GM21423 (cell line): ENCODE data around the gene CSMD2.

Experiments used
- ATAC-seq: cut with Tn5 transposase; IDR thresholded peaks from one replicate; pipeline ENCODE4 v1.9.1; 2021; ENCODE audit warnings: mild to moderate bottlenecking, moderate library complexity; ENCODE audit not compliant: unreplicated experiment

Gene CSMD2

GRCh38 chr1:33768821-33769220 lies 396.2 kb downstream of the CSMD2 start:
- ATAC-seq: no peak

- ATAC-seq: no peak
Measured at GRCh38 chr1:33768106-33768505, 396.9 kb downstream of the CSMD2 start.

- ATAC-seq: no peak
Measured at GRCh38 chr1:33764149-33764548, 400.9 kb downstream of the CSMD2 start.

GRCh38 chr1:33763406-33763805 lies 401.6 kb downstream of the CSMD2 start:
- ATAC-seq: no peak

DNA sequence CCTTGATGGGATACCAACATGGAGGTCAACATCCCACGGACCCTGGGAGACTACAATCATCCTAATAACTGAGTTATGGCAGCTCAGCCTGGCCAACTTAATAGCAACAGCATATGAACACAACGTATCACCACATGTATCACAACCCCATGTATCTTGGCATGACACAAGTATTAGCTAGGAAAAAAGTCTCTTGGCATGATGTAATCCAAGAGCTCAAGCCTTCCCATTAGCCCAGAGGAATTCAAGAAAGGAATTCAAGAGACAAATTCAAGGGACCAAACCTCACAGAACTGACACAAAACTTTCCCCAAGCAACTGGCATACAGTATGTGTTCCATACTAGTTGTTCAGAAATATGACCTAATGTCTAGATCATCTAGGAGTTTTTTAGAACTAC lies 402.1 kb downstream of the CSMD2 start:
- no peak for ATAC-seq

DNA sequence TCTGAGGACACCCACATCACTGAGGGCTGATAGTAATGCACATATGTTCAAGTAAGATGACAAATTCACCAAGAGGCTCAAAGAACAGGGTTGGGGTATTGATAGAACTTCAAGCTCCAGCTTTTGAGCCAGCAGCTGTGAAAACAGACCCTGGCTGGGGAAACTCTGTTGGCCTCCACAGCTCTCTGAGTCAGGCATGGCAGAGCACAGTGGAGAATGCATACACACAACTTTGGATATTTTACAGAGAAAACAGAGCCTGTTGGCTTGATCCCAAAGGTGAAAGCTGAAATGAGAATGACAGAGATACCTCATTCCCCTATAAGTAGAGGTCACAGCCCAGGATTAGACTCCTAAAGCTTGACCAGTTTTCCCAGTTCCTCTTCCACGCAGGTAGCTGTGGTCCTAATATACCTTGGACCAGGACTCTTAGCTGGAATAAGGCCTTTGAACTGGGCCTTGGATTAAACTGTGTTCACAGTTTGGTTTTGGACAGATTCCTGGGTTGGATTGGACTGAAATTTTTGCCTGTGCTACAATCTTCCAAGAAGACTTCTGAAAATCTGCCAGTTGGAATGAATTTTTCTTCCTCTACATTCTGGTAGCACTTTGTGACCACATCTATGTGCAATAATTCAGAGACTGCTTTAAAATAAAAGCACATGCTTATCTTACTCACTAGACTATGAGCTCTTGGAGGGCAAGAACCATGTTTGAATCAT lies 402.8 kb downstream of the CSMD2 start:
- ATAC-seq: no peak

- ATAC-seq: no peak
Measured at GRCh38 chr1:33758698-33759097, 406.3 kb downstream of the CSMD2 start.

GRCh38 chr1:33753087-33753856 lies 411.8 kb downstream of the CSMD2 start:
- ATAC-seq: no peak

DNA sequence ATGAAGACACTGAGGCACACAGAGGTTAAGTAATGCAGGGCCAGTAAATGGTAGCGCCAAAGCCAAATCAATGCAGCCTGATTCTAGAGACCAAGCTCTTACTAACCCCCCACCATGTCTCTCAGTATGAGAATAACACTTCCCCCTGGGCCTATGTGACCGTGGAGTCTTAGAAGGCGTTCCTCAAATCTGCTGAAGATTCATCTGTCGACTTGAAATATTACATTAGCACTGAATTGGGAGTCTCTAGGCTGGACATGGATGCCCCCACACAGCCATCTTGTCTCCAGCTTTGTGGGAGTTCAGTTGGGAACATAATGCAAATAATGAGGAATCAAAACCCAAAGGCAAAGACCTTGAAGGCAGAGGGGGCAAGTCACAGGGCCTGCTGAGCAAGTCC lies 419.1 kb downstream of the CSMD2 start:
- ATAC-seq: no peak

- ATAC-seq: no peak
Measured at GRCh38 chr1:33743221-33743998, 421.6 kb downstream of the CSMD2 start.

DNA sequence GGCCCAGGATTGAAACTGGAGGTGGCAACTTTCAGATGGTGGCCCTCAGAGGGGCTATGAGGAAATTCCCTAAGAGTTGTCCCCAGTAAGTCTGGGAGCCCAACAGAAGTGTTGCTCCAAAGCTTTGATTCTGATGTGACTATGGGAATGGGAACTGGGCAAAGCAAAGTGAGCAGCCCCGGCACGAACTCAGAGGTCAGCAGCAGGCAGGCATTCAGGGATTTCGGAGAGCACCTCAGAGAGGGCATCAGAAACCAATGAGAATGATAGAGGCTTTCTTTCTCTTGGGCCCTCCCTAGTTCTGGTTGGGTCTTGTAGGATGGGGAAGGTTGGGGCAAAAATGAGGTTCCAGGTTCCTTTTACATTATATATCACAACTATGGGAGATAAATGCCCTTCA lies 422.4 kb downstream of the CSMD2 start:
- ATAC-seq: no peak

GRCh38 chr1:33741749-33742148 lies 423.3 kb downstream of the CSMD2 start:
- no peak for ATAC-seq

DNA sequence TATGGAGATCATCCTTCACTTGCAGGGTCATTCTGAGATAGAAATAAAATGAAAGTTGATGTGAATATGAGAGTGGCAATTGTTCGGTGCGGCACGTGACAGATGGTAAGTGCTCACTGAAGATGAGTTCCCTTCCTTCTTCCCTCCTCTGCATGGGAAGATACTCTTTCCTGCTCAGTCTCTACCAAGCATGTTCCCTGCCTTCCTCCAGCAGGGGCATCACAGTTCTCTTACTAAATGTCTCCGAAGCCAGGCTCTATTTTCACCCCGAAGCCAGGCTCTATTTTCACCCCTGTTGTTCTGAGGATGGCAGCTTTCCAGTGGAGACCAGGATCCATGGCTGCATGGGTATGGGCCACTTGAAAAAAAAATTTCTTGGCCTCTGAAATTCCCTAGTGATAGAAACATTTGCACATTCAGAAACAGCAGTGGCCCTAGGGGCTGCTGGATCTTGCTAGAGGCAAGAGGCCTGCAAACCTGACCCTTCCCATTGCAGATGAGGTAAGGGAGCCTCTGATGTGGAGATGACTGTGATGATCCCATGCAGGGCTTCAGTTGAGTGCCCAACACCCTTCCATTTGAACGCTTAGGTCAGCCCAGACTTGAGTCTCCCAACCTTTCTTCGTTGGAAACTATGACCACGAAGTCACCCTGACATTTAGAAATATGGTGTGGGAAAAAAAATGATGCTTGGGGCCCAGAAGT lies 424.8 kb downstream of the CSMD2 start:
- ATAC-seq: no peak

GRCh38 chr1:33738976-33739375 lies 426.1 kb downstream of the CSMD2 start:
- ATAC-seq: no peak

- no peak for ATAC-seq
Measured at GRCh38 chr1:33738536-33738935, 426.5 kb downstream of the CSMD2 start.

DNA sequence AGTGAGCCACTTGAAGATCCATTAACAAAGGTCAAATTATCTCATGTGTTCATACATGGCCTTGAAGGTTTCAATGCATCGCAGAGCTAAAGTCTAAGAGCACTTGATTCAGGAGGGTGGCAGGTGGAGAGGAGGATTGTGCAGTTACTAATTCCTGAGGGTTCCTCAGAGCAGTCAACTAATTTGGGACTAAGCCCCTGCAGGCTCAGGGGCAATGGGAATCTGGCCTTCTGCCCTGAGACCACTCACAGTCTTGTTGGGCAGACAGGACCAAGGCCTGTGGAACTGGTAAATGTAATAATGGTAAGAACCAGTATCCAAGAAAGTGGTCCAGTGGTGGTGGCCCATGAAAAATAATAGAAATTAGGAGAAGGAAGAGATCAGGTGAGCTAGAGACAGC lies 428.5 kb downstream of the CSMD2 start:
- no peak for ATAC-seq

DNA sequence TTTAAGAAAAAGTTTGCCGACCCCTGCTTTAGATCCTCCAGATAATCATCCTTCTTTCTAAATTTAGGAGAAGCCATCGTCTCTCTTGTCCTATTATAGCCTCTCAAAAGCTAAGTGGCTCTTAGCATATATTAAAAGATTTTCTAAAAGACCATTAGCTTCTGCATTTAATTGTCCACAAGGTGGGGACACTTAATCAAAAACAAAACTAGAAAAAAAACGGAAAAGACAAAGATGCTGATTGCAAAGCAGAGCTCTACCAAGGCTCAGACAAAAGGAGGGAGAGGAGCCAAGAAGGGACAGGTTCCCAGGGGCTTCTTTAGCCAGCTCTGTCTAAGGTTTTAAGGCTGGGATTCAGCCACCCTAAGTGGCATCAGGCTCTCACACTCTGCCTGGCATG lies 429.4 kb downstream of the CSMD2 start:
- no peak for ATAC-seq

GRCh38 chr1:33727310-33727709 lies 437.7 kb downstream of the CSMD2 start:
- ATAC-seq: no peak

GRCh38 chr1:33726274-33726804 lies 438.7 kb downstream of the CSMD2 start:
- no peak for ATAC-seq

GRCh38 chr1:33725556-33726160 lies 439.4 kb downstream of the CSMD2 start:
- no peak for ATAC-seq
